NCI-H526 treated with DMSO at 0.1 percent for 48 hours (cell line): ENCODE results near the gene DPP10.
A peak's percentile ranks its signal among the peaks of the same experiment; 100 is the strongest.
"Not testable (repeated sequence)": the region's sequence is repeated elsewhere in the genome, so short reads cannot be mapped to it uniquely, and the experiment has no call there.

Experiments used
- DNase-seq: peaks from one replicate; lab custom pipeline; 2025; lab: John Stamatoyannopoulos, UW

DPP10 gene

GRCh38 chr2:114962532-114962931 lies 520.1 kb downstream of the DPP10 start:
- DNase-seq = no peak

DNA sequence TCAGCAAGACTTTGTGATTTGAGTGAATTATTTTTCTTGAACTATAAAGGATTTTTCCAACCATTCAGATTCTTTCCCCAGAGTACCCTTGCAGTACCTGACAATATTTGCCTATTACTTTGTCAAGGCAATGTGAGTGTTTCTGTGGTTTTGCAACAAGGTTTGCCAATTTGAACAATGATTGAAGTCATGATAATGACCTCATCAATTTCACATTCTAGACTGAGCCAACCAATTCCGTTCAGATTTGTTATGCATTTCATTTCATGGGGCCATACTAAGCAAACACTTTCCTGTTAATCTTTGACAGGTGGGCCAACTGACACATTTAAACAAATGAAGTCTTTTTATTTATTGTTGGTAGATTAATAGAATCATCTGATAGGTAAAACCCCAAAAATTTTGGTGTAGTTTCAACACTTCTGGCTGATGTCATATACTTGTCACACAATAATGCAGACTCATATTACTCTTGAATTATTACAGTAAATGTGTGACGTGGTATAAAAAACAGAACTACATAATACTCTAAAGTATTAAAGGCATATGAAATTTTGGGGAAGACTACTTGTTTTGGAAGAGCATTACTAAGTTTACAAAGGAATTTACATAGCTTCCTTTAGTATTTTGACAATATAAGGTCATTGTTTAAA lies 526.4 kb downstream of the DPP10 start:
- no peak for DNase-seq

GRCh38 chr2:115004321-115004720 lies 561.9 kb downstream of the DPP10 start:
- not testable (repeated sequence) for DNase-seq

GRCh38 chr2:115011721-115012120 lies 569.3 kb downstream of the DPP10 start:
- DNase-seq = no peak

- not testable (repeated sequence) for DNase-seq
Observed at GRCh38 chr2:115022013-115022412, 579.6 kb downstream of the DPP10 start.

- DNase-seq = no peak
Observed at GRCh38 chr2:115034801-115035200, 592.4 kb downstream of the DPP10 start.

- DNase-seq = no peak
Observed at GRCh38 chr2:115036818-115037217, 594.4 kb downstream of the DPP10 start.

- no peak for DNase-seq
Observed at GRCh38 chr2:115057473-115057872, 615.0 kb downstream of the DPP10 start.

GRCh38 chr2:115070002-115070401 lies 627.6 kb downstream of the DPP10 start:
- peak; percentile 8 for DNase-seq

DNA sequence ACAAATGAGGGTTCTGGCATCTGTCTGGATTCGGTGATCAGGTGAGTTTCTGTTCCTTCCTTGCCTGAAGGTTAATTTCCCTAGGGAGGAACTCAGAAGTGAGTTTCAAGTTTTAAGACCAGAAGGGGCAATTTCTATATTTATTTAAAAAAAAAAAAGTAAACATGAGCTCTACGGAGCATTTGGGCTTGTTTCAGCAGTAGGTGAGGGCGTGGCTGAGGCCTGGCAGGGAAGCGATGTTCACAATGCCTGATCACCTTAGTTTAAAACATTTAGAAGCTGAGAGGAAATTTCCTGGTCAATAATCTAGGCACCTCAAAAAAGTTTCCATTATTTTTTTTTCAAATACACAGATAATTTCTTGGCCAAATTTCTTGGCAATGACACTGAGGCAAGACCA lies 629.1 kb downstream of the DPP10 start:
- DNase-seq = no peak

DNA sequence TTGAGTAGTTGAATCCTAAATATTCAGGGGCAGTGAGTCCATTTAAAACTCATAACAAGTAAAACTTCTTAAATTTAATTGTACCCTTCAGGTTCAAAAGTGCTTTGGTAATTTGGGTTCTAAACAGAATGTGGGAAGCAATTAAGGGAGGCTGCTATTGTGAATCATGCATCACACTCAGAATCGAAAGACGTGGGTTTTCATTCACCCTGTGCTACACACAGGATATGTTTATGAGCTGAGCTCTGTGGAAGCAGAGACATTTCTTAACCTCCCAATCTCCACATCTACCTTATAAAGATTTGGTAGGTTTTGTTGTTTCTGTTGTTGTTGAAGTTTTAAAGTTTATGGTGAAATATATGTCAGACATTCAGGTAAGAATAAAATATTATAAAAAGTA lies 633.4 kb downstream of the DPP10 start:
- no peak for DNase-seq

DNA sequence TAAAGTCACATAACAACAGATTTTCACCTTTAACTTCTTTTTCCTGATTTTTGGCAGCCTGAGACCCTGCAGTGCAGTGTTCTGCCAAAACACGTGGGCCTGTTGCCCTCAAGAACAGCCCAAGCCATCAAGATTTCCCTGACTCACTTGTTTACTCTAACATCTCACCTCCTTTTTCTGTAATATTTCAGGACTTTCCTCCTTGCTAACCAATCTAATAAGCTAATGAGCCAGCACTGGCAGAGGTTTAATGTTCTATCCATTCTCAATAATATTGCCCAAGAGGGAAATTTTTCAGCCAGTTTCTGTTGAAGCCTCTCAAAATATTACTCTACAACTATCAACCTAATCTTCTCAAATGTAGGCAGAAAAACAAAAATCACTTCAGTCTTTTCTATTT lies 635.2 kb downstream of the DPP10 start:
- DNase-seq = no peak

GRCh38 chr2:115083225-115083624 lies 640.8 kb downstream of the DPP10 start:
- peak; percentile 23 for DNase-seq

DNA sequence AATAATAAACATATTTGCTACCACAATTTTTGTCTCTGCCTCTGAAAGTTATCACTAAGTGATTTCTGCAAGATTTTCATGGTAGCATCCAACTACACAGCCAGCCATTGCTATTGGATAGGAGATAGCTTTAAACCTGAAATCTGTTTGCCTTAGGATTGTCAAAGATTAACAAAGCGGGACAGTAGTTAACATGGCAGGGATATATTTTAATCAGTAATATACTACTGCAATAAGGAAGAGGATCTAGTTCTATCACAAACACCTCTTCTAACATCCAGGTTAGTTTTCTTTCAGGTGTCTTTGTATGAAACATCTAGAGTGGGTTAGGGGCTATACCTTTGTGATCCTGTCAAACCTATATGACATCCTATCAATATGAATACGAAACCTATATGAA lies 641.3 kb downstream of the DPP10 start:
- no peak for DNase-seq

GRCh38 chr2:115084446-115084845 lies 642.0 kb downstream of the DPP10 start:
- no peak for DNase-seq

GRCh38 chr2:115086051-115086620 lies 643.7 kb downstream of the DPP10 start:
- not testable (repeated sequence) for DNase-seq

DNA sequence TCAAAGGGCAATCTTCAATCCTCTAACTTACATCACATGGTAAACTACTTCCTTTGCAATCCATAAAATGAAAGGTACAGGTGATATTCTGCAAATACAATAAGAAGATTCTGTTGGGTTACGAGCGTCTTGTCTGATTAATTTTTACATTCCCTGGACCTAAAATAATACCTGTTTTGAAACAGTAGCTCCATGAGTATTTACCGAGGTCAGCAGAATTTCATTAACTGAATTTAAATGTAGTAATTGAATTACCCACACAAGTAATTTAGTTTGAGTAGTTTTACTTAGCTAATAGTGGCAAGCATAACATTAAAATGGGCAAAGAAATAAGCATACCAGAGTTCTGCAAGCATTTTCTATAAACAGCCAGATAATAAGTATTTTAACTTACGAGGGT lies 652.0 kb downstream of the DPP10 start:
- no peak for DNase-seq

DNA sequence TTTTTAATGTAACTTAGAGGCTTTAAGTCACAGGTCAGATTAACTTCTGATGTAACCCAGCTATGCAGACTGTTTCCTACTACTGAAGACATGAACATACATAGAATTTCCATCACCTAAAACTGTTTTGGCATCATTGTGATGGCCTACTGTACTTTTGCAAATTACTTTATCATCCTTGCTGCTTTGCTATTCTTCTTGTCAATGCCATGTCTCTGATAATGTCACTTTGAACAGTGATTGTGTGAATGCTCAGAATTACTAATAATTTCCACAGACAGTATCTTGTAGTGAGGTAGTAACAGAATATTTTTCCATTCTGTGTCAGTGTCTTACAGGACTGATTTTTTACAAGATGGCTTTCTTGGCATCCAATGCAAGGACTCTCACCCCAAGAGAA lies 663.5 kb downstream of the DPP10 start:
- DNase-seq = no peak

DNA sequence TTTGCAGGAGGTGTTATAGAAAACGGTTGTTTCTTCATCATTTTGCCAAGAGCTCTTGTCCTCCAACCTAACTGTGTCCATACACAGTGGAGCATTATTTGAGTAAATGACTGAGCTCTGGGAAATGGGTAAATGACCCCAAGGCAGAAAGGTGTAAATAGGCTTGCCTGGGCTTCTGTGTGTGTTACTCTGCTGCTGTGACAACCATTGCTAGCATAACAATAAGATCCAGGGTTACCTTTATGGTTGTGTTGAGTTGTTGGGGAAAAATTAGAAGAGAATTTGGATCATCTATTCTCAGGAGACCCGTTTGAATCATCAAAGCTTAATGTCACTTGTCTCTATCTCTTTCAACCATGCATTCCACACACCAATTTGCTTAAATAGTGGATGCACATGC lies 672.7 kb downstream of the DPP10 start:
- DNase-seq = no peak

DNA sequence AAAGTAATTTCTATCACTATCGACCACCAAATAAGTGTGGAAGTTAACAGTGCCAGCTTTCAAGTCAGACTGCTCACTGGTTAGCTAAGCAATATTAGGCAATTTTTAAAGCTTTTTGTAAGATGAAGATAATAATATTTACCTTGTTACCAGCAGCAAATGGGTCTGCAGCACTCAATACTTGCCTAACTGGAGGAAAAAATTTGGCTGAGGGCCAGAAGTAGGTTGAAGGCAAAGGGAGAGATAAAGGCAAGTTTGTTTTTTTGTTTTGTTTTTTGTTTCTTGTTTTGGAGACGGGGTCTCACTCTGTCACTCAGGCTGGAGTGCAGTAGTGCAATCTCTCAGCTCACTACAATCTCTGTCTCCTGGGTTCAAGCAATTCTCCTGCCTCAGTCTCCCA lies 675.9 kb downstream of the DPP10 start:
- DNase-seq = no peak

- no peak for DNase-seq
Observed at GRCh38 chr2:115119086-115119485, 676.6 kb downstream of the DPP10 start.

GRCh38 chr2:115122701-115123100 lies 680.3 kb downstream of the DPP10 start:
- DNase-seq = no peak

- no peak for DNase-seq
Observed at GRCh38 chr2:115124817-115125216, 682.4 kb downstream of the DPP10 start.

GRCh38 chr2:115129536-115129935 lies 687.1 kb downstream of the DPP10 start:
- DNase-seq = no peak
